Glomerular endothelial cell (primary cell): Measurements from ENCODE around the gene VIPR1. TPM values are rescaled to one million over a fixed set of nuclear protein-coding genes. Genes with fewer than 3 reads are reported as not detected.
"Not testable (repeated sequence)": the region's sequence is repeated elsewhere in the genome, so short reads cannot be mapped to it uniquely, and the experiment has no call there.

Experiments used
- DNase-seq: peaks from one replicate; pipeline ENCODE4 v3.0.0-alpha.2; 2011; ENCODE audit warnings: low read depth, low spot score; ENCODE audit errors: extremely low read depth
- total RNA-seq: library from RNA; depleted of rRNA; stranded (reverse); fragments of >200 nt; gene quantifications from 2 replicates; pipeline ENCODE4 v1.2.3, GENCODE V29; 2015

The VIPR1 gene
- total RNA-seq, 1 donor from 2014 or later = 6.9 TPM

- no peak for DNase-seq
Measured at GRCh38 chr3:42530073-42530472, 27.6 kb downstream of the VIPR1 start.

- no peak for DNase-seq
Measured at GRCh38 chr3:42531470-42531869, 29.0 kb downstream of the VIPR1 start.

GRCh38 chr3:42532229-42532628 is 29.8 kb downstream of the VIPR1 start:
- DNase-seq = no peak

- no peak for DNase-seq
Measured at GRCh38 chr3:42533161-42533897, 30.9 kb downstream of the VIPR1 start.

GRCh38 chr3:42535981-42536784 is 33.7 kb downstream of the VIPR1 start:
- DNase-seq = no peak

GRCh38 chr3:42537350-42537749 is 34.9 kb downstream of the VIPR1 start:
- no peak for DNase-seq

GRCh38 chr3:42539871-42540714 is 37.6 kb downstream of the VIPR1 start:
- DNase-seq = no peak

GRCh38 chr3:42541079-42541478 is 38.6 kb downstream of the VIPR1 start:
- no peak for DNase-seq

GRCh38 chr3:42544492-42545283 is 42.2 kb downstream of the VIPR1 start:
- no peak for DNase-seq

- DNase-seq = no peak
Measured at GRCh38 chr3:42545284-42545900, 42.9 kb downstream of the VIPR1 start.

GRCh38 chr3:42546691-42547213 is 44.3 kb downstream of the VIPR1 start:
- DNase-seq = no peak

- DNase-seq = no peak
Measured at GRCh38 chr3:42547401-42547945, 45.0 kb downstream of the VIPR1 start.

- no peak for DNase-seq
Measured at GRCh38 chr3:42549131-42549530, 46.7 kb downstream of the VIPR1 start.

GRCh38 chr3:42550250-42550649 is 47.8 kb downstream of the VIPR1 start:
- no peak for DNase-seq

- no peak for DNase-seq
Measured at GRCh38 chr3:42552830-42553229, 50.4 kb downstream of the VIPR1 start.

- no peak for DNase-seq
Measured at GRCh38 chr3:42556089-42556632, 53.7 kb downstream of the VIPR1 start.

- not testable (repeated sequence) for DNase-seq
Measured at GRCh38 chr3:42556817-42557216, 54.4 kb downstream of the VIPR1 start.

- DNase-seq = no peak
Measured at GRCh38 chr3:42557854-42558253, 55.4 kb downstream of the VIPR1 start.
